ENCODE data around the gene ALOX12B.

Gene ALOX12B

DNA sequence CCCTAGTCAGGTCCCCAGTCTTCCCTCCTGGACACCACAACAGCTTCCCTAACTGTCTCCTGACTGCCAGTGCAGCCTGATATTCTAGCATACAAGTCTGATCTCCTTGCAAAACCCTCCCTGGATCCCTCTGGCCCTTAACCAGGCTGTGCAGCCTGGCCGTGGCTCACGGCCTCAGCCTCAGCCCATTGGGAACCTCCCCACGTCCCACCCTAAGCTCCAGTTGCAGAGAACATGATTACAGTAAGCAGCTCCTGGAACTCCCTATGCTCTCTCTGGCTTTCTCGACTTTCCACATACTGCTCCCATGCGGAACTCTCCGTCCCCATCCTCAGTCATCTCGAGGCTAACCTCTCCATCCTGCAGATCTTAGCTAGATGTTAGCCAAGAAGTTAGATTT, 13.0 kb downstream of the ALOX12B start:
- TF ChIP-seq, protein P1, sequence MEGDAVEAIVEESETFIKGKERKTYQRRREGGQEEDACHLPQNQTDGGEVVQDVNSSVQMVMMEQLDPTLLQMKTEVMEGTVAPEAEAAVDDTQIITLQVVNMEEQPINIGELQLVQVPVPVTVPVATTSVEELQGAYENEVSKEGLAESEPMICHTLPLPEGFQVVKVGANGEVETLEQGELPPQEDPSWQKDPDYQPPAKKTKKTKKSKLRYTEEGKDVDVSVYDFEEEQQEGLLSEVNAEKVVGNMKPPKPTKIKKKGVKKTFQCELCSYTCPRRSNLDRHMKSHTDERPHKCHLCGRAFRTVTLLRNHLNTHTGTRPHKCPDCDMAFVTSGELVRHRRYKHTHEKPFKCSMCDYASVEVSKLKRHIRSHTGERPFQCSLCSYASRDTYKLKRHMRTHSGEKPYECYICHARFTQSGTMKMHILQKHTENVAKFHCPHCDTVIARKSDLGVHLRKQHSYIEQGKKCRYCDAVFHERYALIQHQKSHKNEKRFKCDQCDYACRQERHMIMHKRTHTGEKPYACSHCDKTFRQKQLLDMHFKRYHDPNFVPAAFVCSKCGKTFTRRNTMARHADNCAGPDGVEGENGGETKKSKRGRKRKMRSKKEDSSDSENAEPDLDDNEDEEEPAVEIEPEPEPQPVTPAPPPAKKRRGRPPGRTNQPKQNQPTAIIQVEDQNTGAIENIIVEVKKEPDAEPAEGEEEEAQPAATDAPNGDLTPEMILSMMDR (IDR thresholded peaks at IDR 0.05; ENCODE audit: low read depth, low read length): no peak
- no peak overlapping the region for H3K4me3 ChIP-seq (ENCODE audit: low read depth, low read length)

DNA sequence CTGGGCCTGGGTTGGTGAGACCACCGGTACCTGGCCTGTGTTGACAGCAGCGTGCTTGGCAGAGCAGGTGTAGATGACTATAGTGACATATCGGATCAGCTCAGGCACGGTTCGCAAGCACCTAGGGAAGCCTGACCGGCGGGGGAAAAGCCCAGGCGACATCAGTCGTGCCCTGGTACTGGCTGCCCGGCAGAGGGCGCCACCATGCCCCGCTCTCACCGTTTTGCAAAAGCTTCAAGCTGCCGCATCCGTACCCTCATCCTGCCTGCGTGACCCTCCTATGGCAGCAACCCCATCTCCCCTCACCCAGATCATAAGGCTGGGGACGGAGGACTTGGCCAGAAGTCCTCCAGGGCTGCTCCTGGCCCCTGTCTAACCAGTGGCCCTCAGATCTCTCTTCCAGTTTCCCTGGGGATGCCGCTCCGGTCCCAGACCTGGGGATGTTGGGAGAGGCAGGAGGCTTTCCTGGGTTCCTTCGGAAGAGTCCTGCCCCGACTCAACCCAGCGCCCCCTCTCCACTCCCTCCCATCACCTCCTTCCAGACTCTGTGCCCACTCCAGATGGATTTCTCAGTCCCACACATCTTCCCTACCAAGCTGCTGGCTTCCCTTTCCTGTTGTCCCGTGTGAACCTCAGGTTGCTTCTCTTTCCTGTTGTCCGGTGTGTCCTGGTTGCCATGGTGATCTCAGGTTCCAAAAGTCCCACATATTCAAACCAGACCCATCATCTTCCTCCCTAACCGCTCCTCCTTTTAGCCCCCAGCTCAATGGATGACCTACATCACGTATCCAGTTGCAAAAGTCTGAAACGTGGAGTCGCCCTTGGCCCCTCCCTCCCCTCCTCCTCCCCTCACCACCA, 13.7 kb downstream of the ALOX12B start:
- TF ChIP-seq, protein P1 (IDR thresholded peaks at IDR 0.05; ENCODE audit: low read depth, low read length): peak; percentile 91

DNA sequence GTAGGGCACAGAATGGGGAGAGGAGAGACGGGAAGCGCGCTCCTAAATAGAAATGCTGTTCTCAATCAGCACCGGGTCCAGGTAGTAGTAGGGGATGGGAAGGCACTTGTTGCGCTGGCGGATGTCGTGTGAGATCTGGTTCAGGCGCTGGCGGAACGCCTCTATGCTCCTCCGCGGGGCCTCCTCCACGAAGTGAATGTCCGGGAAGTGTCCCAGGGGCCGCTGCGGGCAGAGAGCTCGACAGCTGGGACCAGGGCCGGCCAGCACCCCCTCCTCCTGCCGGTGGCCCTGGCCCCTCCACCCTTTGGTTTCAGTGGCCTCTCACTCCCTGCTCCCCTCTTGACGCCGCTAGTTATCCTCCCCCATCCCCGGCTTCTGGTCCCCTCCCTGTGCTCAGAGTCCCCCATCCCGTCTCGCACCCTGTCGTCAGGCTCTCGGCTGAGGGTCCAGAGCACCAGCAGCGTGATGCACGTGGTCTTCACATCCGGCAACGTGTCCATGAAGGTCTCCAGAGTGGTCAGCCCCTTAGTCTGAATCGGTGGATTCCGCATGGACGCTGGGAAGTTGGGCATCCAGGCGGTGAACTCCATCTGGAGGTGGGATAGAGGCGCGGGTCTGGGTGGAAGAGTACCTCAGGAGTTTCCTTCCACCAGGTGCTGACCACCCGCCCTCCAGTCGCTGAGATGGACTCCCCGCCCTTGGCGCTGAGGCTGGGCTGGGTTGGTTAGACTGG, 14.6 kb downstream of the ALOX12B start:
- no peak overlapping the region for H3K4me3 ChIP-seq (ENCODE audit: low read depth, low read length)
- TF ChIP-seq, protein P1 (IDR thresholded peaks at IDR 0.05; ENCODE audit: low read depth, low read length): no peak

More for the DNA sequence above, 13.7 kb downstream of the ALOX12B start:
- H3K4me3 ChIP-seq (ENCODE audit: low read depth, low read length): no peak overlapping the region

DNA sequence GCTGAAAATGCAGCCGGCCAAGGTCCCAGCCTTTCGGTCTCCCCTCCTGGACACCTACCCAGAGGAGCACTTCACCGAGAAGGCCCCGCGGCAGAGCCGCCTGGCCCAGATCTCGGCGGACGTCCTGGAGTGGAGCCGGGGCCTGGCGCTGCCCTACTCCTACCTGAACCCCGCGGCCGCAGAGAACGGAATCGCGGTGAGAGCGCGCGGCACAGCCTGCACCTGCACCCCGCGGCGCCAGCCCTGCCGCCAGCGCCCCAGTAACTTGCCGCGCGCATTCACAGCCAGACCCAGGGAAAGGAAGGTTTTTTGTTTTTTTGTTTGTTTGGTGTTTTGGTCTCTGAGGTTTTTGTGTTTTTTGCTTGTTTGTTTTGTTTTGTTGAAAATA, 15.2 kb downstream of the ALOX12B start:
- no peak overlapping the region for H3K4me3 ChIP-seq (ENCODE audit: low read depth, low read length)
- TF ChIP-seq, protein P1 (IDR thresholded peaks at IDR 0.05; ENCODE audit: low read depth, low read length): no peak

DNA sequence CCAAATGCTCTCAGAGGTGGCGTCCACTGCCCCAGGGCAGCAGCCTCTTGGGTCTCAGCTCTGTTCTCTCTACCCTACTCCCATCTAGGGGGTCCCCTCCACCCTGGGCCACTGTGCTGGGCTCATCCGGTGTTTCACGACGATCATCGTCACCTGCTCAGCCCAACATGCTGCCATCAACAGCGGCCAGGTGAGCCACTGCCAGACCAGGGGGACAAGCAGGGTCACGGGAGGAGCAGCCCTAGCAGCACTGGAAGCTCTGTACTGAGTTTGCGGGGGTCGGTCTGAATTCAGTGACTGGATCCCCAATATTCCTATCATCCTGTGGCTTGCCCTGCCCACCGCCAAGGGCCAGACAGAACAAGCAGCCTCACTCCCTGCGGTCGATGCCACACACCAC, 16.0 kb downstream of the ALOX12B start:
- TF ChIP-seq, protein P1 (IDR thresholded peaks at IDR 0.05; ENCODE audit: low read depth, low read length): no peak
- no peak overlapping the region for H3K4me3 ChIP-seq (ENCODE audit: low read depth, low read length)

DNA sequence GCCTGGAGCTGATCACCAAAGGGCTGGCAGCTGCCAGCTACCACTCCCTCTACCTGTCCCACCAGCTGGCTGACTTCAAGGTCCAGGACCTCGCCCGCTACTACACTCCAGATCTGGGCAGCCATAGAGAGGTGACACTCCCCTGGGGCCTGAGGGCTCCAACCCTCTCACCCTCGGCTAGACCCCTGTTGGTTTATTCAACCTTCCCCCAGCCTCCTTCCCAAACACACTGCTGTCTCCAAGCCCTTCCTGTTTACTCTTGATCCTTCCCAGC, 18.0 kb downstream of the ALOX12B start:
- H3K4me3 ChIP-seq (ENCODE audit: low read depth, low read length): no peak overlapping the region
- TF ChIP-seq, protein P1 (IDR thresholded peaks at IDR 0.05; ENCODE audit: low read depth, low read length): no peak

Measured in WI38 (cell line).